Measurements from ENCODE around the gene MB21D2. TPM values are rescaled to one million over a fixed set of nuclear protein-coding genes. Genes with fewer than 3 reads are reported as not detected.

Gene MB21D2
- total and polyA plus RNA-seq, 2 of the 8 experiments (the other 6 are each of a cell fraction or from before 2014, with no cell fraction given), result 10.0 to 21.0 TPM

DNA sequence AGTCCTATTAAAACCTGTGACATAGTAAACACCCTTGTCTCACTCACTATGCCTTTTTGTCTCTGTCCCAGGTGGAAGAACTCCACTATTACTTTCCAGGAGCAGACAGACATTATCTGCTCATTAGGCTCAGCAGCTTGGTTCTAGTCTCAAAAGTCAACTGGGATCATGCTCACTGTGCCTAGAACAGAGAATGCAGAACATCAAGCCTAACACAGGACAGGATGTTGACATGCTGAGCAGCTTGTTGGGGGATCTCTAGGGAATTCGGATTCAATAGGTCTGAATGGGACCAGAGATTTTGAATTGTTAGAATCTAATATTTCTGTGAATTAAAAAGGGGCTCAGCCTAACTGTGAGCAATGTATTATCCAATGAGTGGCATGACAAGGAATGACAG is 6.4 kb downstream of the MB21D2 start (continued):
- TF ChIP-seq SIN3A (conservative IDR thresholded peaks at IDR 0.05 in 1 of 2, IDR thresholded peaks at IDR 0.05 in 1 of 2; ENCODE audit: low read depth in 1 of 2, low read length in 2 of 2), result no peak

All from H1 (cell line).